ENCODE measurements around the gene HOXA9. TPM values are rescaled to one million over a fixed set of nuclear protein-coding genes. Genes with fewer than 3 reads are reported as not detected.

Gene HOXA9
- total and polyA plus RNA-seq, 10 donors, result 0.46 to 3.0 (median 0.98) TPM

DNA sequence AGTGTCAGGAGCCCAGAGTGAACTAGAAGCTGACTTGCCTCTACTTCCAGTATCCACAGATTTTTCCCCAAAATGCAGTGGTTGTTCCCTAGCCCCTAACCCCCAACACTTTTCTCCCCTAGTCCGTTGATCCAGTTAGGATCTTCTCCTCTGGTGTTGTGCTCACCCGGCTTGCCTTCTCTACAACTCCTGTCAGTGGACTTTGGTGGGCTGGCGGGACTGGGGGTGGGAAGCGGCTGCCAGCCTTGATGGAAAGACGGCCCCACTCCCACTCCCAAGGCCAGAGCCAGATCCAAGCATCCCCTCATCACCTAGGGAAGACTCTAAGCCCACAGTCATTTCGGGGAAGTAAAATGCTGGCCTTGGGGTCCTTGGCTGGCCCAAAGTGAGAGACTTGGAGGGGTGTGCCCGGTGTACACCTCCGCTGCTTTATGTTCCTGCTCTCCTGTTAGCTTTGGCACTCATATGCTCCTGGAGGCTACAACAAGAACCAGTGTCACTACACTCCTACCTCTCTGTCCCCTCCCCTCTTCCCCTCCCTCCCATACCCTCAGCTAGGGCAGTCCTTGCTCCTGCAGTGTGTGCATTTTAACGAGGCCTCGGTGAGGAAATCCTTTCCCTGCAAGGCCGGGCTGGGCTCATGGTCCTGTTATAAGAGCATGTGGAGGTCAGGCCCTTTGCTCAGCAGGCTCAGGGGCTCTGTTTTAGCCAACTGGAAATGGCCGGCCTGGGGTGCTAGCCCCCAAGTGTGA lies 9.7 kb upstream of the HOXA9 start:
- peaks cover 37 to 100% (median 100%) of the 10 kb centered on the region in 7 donors for H3K27me3 ChIP-seq (replicated peaks in 1 of 7)
- peaks cover 21 to 59% (median 43%) of the 10 kb centered on the region in 6 donors for H3K4me1 ChIP-seq
- TF ChIP-seq POLR2A (IDR thresholded peaks at IDR 0.05) (no peak), POLR2AphosphoS5 (IDR thresholded peaks at IDR 0.05) (no peak)
- TF ChIP-seq, protein P1, sequence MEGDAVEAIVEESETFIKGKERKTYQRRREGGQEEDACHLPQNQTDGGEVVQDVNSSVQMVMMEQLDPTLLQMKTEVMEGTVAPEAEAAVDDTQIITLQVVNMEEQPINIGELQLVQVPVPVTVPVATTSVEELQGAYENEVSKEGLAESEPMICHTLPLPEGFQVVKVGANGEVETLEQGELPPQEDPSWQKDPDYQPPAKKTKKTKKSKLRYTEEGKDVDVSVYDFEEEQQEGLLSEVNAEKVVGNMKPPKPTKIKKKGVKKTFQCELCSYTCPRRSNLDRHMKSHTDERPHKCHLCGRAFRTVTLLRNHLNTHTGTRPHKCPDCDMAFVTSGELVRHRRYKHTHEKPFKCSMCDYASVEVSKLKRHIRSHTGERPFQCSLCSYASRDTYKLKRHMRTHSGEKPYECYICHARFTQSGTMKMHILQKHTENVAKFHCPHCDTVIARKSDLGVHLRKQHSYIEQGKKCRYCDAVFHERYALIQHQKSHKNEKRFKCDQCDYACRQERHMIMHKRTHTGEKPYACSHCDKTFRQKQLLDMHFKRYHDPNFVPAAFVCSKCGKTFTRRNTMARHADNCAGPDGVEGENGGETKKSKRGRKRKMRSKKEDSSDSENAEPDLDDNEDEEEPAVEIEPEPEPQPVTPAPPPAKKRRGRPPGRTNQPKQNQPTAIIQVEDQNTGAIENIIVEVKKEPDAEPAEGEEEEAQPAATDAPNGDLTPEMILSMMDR (IDR thresholded peaks at IDR 0.05 in 8 of 11, conservative IDR thresholded peaks at IDR 0.05 in 3 of 11), result no peak
- H3K27ac ChIP-seq, result no peak overlapping the region
- H3K9me3 ChIP-seq, result peaks cover 0 to 8% (median 0%) of the 10 kb centered on the region in 8 donors
- intact Hi-C loops (cut with DNase I; ENCODE audit: low total_unique reads), result no loop called here
- peak; percentile 34 for DNase-seq
- H3K36me3 ChIP-seq, result no peaks in the 10 kb centered on the region
- 54 to 81% (median 72%) methylated on average over 11 to 12 of the region's 12 CpGs for WGBS, 5 donors
- H3K4me3 ChIP-seq, result peak overlapping the region in 1 of 8 donors; percentile 72

DNA sequence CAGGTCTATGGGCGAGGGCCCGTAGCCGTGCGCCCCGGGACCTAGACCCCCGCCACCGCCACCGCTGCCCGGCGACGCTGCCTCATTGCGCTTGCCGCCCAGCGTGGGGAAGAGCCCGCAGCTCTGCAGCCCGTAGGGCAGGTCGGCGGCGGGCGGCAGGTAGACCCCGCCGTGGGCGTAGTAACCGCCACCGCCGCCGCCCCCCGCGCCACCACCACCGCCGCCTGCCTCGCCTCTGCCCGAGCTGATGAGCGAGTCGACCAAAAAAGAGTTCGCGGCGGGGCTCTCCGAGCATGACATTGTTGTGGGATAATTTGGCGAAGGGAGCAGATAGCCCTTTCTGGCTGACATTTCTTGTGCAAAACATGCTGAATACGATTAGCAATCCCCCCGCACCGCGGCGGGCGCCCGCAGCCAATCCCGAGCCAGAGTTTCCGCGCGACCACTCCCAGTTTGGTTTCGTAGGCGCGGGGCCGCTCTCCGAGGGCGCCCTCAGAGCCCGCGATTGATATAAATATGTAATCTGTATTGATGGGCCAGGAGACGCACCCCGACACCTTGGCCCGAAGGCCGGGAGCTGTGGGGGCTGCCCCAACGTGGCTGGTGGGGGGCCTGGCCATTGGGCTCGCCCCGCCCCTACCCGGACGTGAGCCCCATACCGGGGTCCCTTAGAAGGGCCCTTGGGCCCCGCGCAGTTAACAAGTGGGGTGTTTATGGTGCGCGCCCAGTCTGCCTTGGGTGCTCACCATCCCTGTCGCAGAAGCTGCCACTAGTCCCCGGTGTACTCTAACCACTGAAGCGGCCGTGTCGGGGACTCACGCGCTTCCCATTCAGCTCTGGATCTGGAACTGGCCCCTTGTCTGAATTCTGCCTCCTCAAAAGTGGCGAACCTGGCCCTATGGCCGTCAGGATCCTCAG lies 8.9 kb upstream of the HOXA9 start, which contains the start of gene HOXA10:
Gene HOXA10, minus strand, starts transcription at position 365 of the 918 bp plus-strand sequence. Its CDS starts 14 bp downstream, at position 351.
- TF ChIP-seq, protein P1 (IDR thresholded peaks at IDR 0.05 in 8 of 11, conservative IDR thresholded peaks at IDR 0.05 in 3 of 11), result no peak
- TF ChIP-seq POLR2AphosphoS5 (IDR thresholded peaks at IDR 0.05) (no peak), POLR2A (IDR thresholded peaks at IDR 0.05) (no peak)
- DNase-seq, result peak; percentile 73
- H3K27me3 ChIP-seq (replicated peaks in 1 of 7), result peaks cover 40 to 100% (median 100%) of the 10 kb centered on the region in 7 donors
- H3K4me1 ChIP-seq, result peaks cover 15 to 59% (median 43%) of the 10 kb centered on the region in 6 donors
- WGBS, 5 donors, result 5 to 13% (median 6%) methylated on average over 47 to 82 of the region's 82 CpGs
- H3K27ac ChIP-seq, result peak within 1 kb of the TSS in 2 of 8 donors; percentile 26 to 32
- H3K9me3 ChIP-seq, result peaks cover 0 to 8% (median 0%) of the 10 kb centered on the region in 8 donors
- intact Hi-C loops (cut with DNase I; ENCODE audit: low total_unique reads), result no loop called here
- H3K4me3 ChIP-seq, result peak within 1 kb of the TSS; percentile 16 to 72 (median 46)
- H3K36me3 ChIP-seq, result no peaks in the 10 kb centered on the region

DNA sequence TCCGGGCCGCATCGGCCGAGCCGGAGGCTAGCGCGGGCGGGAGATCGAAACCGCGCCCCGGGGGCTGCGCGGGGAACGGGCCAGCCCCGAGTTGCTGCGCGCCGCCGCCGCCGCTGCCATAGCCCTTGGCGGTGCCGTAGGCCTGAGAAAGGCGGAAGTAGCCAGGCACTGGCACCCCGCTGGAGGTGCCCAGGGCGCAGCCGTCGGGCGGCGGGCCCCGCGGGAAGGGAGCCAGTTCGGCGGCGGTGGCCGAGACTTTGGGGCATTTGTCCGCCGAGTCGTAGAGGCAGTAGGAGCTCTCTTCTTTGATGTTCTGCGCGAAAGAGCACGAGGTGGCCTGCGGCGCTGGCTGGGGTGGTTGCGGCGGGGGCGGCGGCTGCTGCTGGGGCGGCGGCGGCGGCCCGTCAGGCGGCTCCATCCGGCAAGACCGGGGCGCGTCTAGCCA lies 8.2 kb upstream of the HOXA9 start:
- H3K36me3 ChIP-seq, result no peaks in the 10 kb centered on the region
- peaks cover 15 to 64% (median 42%) of the 10 kb centered on the region in 6 donors for H3K4me1 ChIP-seq
- peak in 1 of 3 donors; percentile 3 for TF ChIP-seq POLR2AphosphoS5 (IDR thresholded peaks at IDR 0.05)
- TF ChIP-seq POLR2A (IDR thresholded peaks at IDR 0.05), result no peak
- TF ChIP-seq, protein P1 (IDR thresholded peaks at IDR 0.05 in 8 of 11, conservative IDR thresholded peaks at IDR 0.05 in 3 of 11), result no peak
- peak overlapping the region in 2 of 8 donors; percentile 26 to 32 for H3K27ac ChIP-seq
- H3K4me3 ChIP-seq, result peak overlapping the region; percentile 16 to 72 (median 46)
- intact Hi-C loops (cut with DNase I; ENCODE audit: low total_unique reads), result no loop called here
- DNase-seq, result peak; percentile 91
- 1 to 3% (median 1%) methylated on average over 36 to 59 of the region's 59 CpGs; no CpG with 5 or more reads in 1 of the 5 donors for WGBS, 5 donors
- H3K9me3 ChIP-seq, result peaks cover 0 to 8% (median 0%) of the 10 kb centered on the region in 8 donors
- peaks cover 42 to 100% (median 100%) of the 10 kb centered on the region in 7 donors for H3K27me3 ChIP-seq (replicated peaks in 1 of 7)
